Cerebellar cortex (tissue), 1 donor: ENCODE data around the gene DNAJB13.
A peak's percentile ranks its signal among the peaks of the same experiment; 100 is the strongest.
"Not testable (repeated sequence)": the region's sequence is repeated elsewhere in the genome, so short reads cannot be mapped to it uniquely, and the experiment has no call there.

Experiments used
- DNase-seq: peaks from one replicate; pipeline ENCODE4 v3.0.0-alpha.2; 2015; ENCODE audit warnings: low spot score

Gene DNAJB13

DNA sequence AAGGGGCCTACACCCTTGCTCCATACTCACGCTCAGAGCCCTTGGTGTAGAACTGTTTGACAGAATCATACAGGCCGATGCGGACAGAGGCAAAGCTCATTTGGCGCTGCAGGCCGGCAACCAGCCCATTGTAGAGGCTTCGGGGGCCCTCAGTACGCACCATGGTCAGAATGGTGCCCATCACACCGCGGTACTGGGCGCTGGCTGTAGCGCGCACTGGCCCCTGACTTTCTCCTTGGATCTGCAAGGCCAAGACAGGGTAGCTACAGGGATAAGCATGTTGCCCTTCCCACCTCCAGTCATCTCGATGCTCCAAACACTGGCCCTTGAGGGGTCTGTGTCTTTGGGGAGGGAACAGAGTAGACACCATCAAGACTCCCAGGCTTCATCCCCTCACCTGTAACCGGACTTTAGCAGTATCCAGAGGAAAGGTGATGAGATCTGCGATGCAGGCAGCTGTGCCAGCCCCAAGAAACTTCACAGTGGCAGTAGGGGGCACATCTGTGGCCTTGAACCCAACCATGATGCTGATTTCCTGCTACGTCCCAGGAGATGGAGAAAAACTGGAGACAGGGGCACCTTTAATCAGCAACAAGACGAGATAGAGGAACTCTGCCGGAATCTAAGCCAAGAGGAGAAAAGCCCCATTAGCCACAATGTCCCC, 27.2 kb downstream of the DNAJB13 start:
- DNase-seq = no peak

DNA sequence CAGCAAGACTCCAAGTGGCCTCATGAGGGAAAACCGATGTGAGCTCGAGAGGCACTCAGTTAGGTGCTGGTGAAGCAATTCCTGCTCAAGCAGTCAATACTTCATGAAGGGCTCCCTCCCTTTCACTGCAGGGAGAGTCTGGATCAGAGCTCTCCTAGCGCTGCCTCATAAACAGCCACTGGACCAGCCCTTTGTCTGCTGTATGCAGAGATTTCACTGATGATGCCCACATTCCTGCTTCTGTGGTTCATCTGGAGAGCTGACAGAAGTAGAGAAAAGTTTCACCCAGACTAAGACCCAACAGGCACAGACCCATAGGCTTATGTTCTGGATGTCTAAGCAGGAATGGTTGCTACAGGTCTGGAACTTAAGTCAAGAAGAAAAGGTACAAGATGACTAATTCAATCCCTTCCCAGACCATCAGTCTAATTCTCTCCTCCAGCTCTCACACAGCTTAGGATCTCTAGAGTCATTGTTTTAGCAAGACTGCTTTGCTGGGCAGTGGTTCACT, 27.8 kb downstream of the DNAJB13 start:
- DNase-seq = no peak

DNA sequence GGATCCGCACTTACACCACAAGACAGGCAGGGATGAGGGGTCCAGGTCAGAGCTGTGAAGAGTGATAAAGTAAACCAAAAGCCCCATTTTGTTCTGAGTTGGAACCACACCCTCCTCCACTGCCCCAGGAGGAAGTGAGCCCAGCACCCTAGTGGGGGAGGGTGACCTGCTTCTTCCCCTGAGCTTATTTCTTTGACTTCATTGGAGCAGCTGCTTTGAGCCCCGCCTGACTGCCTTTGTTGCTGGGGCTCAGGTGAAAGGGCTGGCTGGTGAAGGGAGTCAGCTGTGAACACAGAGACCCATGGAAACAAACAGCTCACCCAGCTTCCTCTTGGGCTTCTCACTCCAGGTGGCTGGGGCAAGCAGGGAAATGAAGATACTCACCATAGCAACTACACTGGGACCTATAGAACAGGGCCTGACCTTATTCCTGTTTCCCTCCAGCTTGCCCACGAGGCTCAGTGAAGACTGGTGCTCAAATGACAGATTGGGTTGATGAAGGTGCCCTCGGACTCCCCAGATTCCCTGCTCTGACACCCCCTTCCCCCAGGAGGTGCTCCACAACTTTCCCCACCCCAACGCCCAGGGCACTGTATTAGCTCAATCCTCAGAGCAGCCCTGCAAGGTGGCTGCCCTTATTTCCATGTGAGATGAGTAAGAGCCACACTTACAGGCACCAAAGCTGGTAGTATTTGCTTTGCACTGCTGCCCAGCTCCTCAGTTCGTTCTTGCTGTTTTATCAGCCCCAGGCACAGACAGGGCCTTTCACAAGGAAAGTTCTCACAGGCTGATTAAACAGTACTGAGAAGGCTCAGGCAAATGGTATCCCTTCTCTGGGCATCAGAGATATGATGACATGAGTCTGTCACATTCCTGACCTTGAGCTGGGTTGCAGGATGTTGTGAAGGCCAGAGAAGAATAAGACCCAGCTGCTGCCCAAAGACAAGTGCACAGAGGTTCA, 29.5 kb downstream of the DNAJB13 start:
- DNase-seq = no peak

DNA sequence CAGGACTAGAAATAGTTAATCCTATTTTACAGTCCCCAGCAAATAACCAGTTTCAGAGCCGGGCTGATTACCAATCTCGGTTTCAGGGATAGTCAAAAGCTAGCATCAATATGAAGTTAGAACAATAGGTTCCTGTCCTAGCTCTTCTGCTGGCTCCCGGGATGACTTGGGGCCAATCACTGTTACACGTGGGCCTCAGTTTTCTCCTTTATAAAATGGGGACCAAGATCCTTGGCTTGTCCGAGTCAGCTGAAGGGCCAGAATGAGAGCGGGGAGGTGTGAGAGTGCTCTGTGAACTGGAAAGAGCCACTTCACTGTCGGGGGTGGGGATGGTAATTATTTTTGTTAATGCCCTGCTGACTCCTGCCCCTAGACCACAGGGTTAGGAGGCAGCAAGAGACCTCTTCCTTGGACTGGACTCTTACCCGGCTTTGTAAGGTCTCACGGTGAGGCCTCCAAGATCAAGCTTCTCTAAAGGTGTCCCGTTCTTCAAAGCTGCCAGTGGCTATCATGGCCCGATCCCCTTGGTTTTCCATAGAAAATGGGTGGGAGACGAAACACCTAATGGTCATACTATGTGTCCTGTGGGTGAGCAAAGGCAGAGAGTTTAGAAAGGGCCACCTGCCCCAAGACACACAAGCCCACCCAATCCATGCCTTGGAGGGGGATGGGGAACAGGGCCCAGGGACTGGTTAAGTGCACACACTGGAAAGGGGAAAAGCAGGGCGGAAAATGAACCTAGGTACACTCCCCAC, 30.4 kb downstream of the DNAJB13 start:
- no peak for DNase-seq

DNA sequence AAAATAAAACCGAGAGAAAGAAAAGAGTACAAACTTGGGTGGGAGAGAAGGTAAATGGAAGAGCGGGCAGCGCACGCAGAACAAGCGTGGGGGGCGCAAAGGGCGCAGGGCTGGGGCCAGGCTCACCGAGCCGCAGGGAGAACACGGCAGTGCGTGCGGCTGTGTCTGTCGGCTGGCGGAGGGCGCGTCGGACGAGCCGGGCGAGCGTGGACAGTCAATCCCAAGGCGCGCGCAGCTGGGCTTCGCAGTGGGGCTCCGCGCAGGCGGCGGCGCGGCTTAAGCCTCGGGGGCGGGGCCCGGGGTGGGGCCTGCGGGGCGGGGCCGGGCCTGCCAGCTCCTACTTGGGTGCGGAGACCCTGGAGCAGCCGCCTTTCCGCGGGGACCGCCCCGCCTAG, 31.8 kb downstream of the DNAJB13 start, which contains the start of gene UCP2:
TSS of gene UCP2 (minus strand) at position 249 of the 395 bp plus-strand sequence. CDS start 4,465 bp downstream, outside the sequence.
- DNase-seq = no peak

DNA sequence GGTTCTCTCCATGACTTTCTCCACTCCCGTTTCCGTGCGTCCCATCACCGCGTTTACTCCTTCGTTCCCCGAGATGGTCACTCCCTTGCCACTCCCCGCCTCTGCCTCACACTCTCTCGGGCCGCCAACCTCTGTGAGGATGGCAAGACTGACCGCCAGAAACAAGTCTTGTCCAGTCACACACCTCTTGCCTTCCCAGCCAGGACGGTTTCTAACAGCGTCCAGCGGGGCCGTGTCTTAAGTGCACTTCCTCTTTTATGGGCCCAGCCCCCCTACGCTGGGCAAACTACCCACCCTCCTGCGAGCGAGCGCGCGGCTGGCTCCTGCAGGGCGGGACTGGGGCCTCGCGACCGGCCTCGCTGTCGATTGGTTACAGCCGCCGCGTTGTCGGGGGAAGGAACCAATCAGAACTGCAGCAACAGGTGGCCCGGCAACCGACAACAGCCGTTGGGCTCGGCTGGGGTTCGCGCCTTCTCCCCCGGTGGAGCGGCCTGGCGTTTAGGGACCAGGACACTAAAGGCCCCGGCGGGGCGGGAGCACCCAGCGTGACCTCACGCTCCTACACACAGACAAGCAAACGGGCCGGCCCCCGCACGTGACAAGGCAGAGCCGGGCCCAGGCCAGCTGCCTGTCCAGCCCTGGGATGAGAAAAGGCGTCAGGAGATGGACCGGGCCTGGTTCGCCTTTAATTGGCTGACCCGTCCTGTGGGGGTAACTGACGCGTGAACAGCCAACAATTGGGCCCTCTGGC, 32.3 kb downstream of the DNAJB13 start:
- DNase-seq = peak; percentile 90

DNA sequence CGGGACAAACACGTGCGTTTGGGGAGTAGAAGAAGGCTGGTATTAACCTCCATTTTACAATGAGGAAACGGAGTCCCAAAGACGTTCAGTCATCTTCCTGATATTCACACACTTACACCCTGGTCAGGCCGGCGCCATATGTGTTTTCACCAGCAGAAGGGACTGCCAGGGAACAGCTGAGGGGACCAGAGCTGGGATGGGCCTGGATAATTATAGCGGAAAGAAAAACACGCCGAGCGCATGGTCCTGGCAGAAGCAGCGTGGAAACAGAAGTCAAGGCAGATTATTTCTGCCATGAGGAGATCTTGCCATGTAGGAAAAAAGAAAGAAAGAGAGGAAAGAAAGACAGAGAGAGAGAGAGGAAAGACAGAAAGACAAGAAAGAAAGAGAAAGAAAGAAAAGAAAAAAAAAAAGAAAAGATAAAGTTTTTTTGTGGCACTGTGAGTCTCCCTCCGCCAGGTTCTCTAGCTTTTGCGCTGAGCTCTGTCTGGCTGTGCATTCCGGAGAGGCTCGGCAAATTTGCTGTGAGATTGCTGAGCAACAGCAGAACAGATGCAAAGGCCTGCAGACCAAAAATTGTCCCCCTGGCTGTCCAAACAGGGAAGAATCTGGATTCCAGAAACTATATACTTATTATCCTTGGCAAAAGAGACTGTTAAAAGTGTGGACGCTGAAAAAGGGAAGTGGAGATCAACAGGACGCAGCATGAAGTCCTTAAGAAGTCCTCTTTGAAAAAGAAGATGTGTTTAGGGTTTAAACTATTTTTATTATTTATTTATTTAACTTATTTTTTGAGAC, 33.1 kb downstream of the DNAJB13 start:
- DNase-seq = no peak

DNA sequence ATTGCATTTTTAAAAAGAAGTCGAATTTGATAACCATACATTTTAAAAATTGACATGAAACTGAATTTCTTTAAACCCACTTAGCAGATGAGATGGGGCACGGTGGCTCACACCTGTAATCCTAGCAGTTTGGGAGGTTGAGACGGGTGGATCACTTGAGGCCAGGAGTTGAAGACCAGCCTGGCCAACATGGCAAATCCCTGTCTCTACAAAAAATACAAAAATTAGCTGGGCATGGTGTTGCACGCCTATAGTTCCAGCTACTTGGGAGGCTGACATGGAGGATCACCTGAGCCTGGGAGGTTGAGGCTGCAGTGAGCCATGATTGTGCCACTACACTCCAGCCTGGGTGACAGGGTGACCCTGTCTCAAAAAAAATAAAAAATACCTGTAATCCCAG, 34.8 kb downstream of the DNAJB13 start:
- not testable (repeated sequence) for DNase-seq

DNA sequence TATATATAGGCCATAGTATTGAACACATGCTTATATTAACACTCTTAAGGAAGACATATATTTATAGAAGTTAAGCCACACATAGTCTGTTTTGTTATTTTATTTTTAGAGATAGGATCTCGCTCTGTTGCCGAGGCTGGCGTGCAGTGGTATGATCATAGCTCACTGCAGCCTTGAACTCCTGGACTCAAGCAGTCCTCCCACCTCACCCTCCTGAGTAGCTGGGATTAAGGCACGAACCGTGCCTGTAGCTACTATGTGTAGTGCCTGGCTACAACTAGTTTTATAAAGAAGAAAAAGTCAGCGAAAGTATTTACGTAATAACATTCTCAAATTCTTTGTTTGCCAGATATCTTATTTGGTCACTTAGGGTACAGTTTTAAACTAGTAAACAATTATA, 37.4 kb downstream of the DNAJB13 start:
- DNase-seq = no peak

DNA sequence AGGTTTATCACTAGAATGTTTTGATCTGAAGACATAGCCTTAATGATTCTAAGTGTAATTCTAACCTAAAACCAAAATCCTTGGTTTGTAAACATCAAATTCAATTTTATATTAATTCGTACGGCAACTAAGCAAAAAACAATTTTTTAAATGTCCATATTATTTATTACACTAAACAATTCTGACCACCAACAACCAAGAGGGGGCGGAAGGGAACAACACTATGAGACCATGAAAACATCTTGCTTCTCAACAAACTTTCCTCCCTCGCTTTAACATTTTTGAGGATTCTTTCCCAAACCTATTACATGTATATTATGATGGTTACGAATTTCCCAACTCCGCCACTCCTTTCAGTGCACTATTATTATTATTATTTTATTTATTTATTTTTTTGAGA, 38.3 kb downstream of the DNAJB13 start:
- no peak for DNase-seq

DNA sequence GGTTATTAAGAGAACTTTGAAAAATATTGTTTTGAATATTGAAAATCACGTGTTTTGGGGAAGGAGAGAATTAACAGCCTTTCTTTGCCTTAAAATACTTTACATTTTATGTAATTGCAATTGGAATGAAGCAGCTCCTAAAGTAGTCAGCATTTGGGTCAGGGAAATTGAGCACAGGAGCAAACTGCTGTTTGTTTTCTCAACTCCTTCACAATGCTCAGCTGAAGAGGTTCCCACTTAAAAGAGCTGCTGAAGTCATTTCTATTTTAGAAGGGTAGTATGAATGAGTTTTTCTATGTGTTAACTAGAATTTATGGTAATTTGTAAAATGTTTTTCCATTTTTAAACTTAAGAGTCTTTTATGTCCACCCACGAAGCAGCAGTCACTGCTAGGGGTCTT, 39.9 kb downstream of the DNAJB13 start:
- no peak for DNase-seq

DNA sequence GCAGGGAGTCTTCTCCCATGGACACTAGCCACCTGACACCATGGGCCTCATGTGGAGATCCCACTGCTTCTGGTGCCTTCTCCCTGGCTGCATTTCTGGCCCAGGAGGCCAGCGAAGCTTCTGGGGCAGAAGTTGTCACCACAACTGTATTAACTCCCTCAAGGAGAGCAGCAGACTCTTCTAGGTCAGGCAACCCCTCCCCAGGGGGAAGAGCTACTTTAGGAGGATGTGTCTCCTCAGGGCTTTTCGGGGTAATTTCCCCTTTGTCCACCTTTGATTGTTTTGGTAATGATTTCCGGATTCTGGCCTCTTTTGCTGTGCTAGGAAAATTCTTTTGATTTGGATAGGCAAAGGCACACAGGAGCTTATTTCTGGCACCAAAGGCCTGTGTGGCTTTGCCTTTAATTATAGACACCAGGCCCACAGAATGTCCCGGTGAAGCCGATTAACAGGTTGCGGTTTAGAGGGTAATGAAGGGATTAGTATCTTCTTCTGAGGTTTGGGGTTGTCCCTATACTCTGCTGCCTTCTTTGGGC, 40.7 kb downstream of the DNAJB13 start:
- DNase-seq = no peak

DNA sequence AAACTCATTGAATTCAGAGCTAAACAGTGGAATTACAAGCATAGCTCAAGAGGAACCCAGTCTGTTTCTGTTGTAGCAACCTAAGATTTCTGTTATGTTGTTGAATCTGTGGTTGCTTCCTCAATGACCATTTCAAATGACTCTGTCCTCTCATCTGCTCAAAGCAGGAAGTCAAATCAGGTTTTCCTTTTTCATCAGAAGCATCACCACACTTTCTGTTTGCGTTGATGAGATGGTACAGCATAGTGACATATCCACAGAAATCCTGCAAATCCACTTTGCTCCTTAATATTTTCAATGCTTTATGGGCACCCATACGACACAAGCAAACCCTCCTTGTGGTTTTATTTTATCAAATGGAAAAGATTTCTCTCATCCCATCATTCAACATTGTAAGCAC, 44.4 kb downstream of the DNAJB13 start:
- DNase-seq = no peak

DNA sequence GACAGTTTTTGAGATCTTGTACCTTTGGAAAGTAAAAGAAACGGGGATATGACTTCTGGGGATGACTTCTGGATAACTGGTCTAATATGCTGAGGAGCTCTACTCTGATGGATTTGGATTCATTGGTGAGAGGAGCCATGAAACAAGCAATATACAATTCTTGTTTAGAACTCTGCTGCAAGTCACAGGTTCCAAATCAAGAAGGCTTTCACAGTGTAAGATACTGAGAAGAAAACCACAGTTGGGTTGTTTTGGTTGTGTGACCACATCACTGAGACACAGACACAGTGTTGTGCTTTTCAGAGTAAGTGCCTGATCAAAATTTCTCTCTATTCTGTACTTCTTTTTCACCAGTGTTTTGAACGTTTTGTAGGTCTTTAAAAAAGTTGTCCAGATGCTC, 44.9 kb downstream of the DNAJB13 start:
- DNase-seq = no peak

DNA sequence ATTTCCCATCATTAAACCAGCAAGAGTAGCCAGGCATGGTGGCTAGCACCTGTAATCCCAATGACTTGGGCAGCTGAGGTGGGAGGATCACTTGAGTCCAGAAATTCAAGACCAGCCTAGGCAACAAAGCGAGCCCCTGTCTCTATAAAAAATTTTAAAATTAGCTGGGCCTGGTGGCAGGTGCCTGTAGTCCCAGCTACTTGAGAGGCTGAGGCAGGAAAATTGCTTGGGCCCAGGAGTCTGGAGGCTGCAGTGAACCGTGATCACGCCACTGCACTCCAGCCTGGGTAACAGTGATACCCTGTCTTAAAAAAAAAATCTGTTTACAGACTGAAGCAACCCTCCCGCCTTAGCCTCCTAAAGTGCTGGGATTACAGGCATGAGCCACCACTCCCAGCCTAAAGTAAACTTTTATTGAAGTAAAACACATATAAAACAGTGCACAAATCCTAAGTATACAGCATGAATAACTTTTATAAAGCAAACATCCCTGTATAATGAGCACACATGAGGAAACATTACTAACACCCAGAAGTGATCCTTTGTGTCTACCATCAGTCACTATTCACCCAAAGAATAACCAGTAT, 45.4 kb downstream of the DNAJB13 start:
- DNase-seq = no peak

DNA sequence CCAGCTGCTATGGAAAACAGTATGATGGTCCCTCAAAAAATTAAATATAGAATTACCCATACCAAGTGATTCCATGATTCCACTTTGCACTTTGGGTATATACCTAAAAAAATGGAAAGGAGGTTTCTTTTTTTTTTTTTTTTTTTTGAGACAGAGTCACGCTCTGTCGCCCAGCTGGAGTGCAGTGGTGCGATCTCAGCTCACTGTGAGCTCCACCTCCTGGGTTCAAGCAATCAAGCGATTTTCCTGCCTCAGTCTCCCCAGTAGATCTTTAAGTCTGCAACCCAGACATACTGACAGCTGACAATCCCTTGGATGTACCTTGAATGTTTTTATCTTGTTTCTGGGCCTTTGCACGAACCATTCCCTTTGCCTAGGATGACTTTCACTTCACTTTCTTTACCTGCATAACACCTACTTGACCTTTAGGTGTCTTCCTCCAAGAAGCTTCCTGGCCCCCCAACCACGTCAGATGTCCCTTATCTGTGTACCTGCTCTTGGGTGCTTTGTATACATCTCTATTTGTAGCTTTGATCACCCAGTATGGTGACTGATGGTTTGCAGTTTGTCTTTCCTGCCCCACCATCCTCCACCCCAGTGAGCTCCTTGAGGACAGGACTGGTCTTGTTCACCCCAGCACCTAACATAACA, 46.4 kb downstream of the DNAJB13 start:
- no peak for DNase-seq

DNA sequence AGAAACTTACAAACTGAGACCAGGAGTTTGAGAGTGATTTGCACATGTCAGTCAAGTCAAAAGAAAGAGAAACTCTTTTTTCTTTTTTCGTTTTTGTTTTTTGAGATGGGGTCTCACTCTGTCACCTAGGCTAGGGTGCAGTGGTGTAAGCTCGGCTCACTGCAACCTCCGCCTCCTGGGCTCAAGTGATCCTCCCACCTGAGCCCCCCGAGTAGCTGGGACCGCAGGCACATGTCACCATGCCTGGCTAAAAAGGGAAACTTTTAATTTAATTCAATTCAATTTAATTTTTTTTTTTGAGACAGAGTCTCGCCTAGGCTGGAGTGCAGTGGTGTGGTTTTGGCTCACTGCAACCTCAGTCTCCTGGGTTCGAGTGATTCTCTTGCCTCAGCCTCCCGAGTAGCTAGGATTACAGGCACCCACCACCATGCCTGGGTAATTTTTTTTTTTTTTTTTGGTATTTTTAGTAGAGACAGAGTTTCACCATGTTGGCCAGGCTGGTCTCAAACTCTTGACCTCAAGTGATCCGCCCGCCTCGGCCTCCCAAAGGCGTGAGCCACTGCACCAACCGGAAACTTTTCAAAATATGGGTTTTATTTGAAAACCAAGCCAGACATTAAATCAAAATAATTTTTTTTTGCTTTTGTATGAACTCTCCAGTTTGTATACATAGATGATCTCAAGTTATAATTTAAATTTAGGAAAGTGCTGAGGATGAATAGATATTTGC, 48.2 kb downstream of the DNAJB13 start:
- DNase-seq = no peak

DNA sequence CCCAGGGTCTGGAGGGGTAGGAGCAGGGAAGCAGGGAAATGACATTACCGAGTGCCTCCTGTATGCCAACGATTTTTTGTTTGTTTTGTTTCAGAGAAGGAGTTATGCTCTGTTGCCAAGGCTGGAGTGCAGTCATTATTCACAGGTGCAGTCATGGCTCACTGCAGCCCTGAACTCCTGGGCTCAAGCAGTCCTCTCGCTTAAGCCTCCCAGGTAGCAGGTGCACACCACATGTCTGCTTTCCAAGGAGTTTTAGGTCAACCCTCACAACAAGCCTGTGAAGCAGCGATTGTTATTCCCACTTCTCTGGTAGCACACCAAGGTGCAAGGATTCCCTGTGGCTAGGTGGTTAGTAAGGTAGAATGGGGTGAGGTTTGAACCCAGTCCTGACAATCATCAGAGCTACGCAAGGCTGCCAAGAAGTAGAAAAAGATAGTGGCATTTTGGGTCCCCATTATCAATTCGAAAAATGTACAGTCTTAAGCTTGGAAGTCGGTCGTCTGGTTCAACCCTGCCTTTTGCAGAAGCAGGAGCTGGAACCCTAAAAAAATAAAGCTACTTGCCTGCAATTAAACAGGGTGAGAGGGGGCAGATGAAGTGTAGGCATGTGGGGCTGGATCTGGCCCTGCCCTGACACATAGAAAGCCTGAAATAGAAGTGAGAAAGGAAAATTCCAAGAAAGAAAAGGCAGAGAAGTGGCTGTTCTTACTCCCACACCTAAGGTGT, 48.9 kb downstream of the DNAJB13 start:
- no peak for DNase-seq
